Measurements from ENCODE around the gene NINJ1. TPM values are rescaled to one million over a fixed set of nuclear protein-coding genes. Genes with fewer than 3 reads are reported as not detected.

NINJ1 gene
- total and polyA plus RNA-seq, 7 donors = 28.9 to 116 (median 57.8) TPM

DNA sequence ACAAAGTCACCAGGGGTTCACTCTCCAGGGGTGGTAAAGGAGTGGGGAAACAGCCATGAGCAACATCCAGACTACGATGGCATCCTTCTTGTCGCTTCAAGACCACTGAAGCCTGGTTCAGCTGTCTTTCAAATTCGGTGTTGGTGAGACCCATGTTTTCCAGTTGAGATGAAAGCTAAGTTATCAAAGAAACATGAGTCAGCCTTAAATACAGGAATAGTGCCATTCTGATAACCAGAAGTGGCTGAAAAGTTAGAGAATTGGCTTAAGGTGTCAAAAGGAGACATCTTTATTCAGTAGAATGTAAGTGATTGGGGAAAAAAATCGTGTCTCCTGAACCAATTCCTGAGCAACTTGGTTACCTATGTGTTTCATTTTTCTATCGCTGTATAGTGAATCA lies 45.0 kb downstream of the NINJ1 start:
- H3K27ac ChIP-seq = no peak overlapping the region
- no peaks in the 10 kb centered on the region for H3K27me3 ChIP-seq
- DNase-seq = no peak
- intact Hi-C loops (cut with DNase I) = no loop called here
- H3K4me3 ChIP-seq = no peak overlapping the region
- no peaks in the 10 kb centered on the region for H3K36me3 ChIP-seq
- peaks cover 0 to 6% (median 3%) of the 10 kb centered on the region in 4 donors for H3K4me1 ChIP-seq
- H3K9me3 ChIP-seq = peaks cover 0 to 8% (median 0%) of the 10 kb centered on the region in 4 donors
- no peak for TF ChIP-seq POLR2AphosphoS5 (IDR thresholded peaks at IDR 0.05)
- TF ChIP-seq POLR2A (IDR thresholded peaks at IDR 0.05) = no peak
- no peak for TF ChIP-seq EP300 (IDR thresholded peaks at IDR 0.05)
- TF ChIP-seq, protein P1, sequence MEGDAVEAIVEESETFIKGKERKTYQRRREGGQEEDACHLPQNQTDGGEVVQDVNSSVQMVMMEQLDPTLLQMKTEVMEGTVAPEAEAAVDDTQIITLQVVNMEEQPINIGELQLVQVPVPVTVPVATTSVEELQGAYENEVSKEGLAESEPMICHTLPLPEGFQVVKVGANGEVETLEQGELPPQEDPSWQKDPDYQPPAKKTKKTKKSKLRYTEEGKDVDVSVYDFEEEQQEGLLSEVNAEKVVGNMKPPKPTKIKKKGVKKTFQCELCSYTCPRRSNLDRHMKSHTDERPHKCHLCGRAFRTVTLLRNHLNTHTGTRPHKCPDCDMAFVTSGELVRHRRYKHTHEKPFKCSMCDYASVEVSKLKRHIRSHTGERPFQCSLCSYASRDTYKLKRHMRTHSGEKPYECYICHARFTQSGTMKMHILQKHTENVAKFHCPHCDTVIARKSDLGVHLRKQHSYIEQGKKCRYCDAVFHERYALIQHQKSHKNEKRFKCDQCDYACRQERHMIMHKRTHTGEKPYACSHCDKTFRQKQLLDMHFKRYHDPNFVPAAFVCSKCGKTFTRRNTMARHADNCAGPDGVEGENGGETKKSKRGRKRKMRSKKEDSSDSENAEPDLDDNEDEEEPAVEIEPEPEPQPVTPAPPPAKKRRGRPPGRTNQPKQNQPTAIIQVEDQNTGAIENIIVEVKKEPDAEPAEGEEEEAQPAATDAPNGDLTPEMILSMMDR (IDR thresholded peaks at IDR 0.05) = no peak
- WGBS, 2 donors = 87 to 94% methylated on average over 5 of the region's 5 CpGs

DNA sequence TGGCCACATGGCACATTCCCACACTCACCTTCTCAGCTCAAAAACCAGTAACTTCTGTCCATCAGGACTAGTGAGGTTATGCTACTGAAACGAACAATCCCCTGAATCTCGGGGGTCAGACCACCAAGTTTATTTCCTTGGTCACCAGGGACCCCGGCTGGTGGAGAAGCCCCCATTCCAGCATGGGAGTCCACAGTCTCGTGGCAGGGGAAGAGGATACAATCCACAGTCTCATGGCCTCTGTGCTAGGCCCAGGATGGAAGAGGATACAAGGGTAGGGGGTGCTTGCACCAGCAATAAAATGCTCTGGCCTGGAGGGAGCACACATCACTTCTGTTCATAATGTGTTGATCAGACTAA lies 45.4 kb downstream of the NINJ1 start:
- peaks cover 0 to 2% (median under 1%) of the 10 kb centered on the region in 4 donors for H3K4me1 ChIP-seq
- TF ChIP-seq, protein P1 (IDR thresholded peaks at IDR 0.05) = no peak
- TF ChIP-seq POLR2A (IDR thresholded peaks at IDR 0.05) = no peak
- no peak for TF ChIP-seq EP300 (IDR thresholded peaks at IDR 0.05)
- no peak for TF ChIP-seq POLR2AphosphoS5 (IDR thresholded peaks at IDR 0.05)
- H3K27me3 ChIP-seq = no peaks in the 10 kb centered on the region
- intact Hi-C loops (cut with DNase I) = no loop called here
- 96% methylated on average over 4 of the region's 4 CpGs for WGBS, 2 donors
- peak; percentile 20 for DNase-seq
- H3K9me3 ChIP-seq = peaks cover 0 to 8% (median 0%) of the 10 kb centered on the region in 4 donors
- no peak overlapping the region for H3K4me3 ChIP-seq
- H3K27ac ChIP-seq = no peak overlapping the region
- no peaks in the 10 kb centered on the region for H3K36me3 ChIP-seq

GRCh38 chr9:93087971-93088655 lies 45.9 kb downstream of the NINJ1 start:
- 98% methylated on average over 12 of the region's 12 CpGs for WGBS, 2 donors
- DNase-seq = peak; percentile 17

DNA sequence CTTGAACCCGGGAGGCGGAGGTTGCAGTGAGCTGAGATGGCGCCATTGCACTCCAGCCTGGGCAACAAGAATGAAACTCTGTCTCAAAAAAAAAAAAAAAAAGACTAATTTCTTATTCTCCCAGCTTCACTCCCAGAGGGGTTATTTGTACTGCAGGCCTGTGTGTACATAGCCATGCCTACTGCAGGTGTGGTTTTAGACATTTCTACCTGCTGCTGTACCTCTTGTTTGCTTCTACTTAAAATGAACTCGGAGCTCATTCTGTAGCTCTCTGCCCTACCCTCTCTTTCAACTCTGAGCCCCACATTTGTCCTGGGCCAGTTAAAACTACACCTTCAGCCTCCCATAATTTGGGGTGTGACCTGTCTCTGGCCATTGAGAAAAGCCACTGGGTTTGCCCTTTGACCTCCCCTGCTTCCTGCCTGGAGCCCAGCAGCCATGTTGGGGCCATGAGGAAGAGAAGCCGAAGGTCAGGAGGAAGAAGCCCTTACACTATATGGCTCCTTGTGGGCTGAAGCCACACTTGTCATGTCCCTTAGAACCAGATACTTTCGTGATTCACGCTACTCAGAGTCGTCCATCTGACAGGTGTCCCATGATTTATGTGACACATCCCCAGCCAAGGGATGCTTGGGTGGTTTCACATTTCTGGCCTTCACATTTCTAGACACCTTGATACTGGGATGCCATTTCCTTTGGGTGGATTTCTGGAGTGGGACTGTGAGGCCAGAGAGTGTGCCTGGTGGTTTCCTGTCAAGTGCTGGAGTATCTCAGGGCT lies 47.4 kb downstream of the NINJ1 start:
- DNase-seq = peak; percentile 44
- Histone ChIP-seq H3K27me3 (no peaks in the 10 kb centered on the region), H3K4me1 (no peaks in the 10 kb centered on the region), H3K4me3 (no peak overlapping the region), H3K36me3 (no peaks in the 10 kb centered on the region), H3K9me3 (peaks cover 0 to 3% (median 0%) of the 10 kb centered on the region in 4 donors), H3K27ac (no peak overlapping the region)
- intact Hi-C loops (cut with DNase I) = no loop called here
- 80 to 92% methylated on average over 8 of the region's 8 CpGs for WGBS, 2 donors
- TF ChIP-seq, protein P1 (IDR thresholded peaks at IDR 0.05) = no peak
- TF ChIP-seq EP300 (IDR thresholded peaks at IDR 0.05) (no peak), POLR2A (IDR thresholded peaks at IDR 0.05) (no peak), POLR2AphosphoS5 (IDR thresholded peaks at IDR 0.05) (no peak)

More at GRCh38 chr9:93087971-93088655, 45.9 kb downstream of the NINJ1 start:
- H3K27ac ChIP-seq = no peak overlapping the region
- no peaks in the 10 kb centered on the region for H3K27me3 ChIP-seq
- no peaks in the 10 kb centered on the region for H3K4me1 ChIP-seq
- no peak overlapping the region for H3K4me3 ChIP-seq
- intact Hi-C loops (cut with DNase I) = no loop called here
- peaks cover 0 to 8% (median 0%) of the 10 kb centered on the region in 4 donors for H3K9me3 ChIP-seq
- TF ChIP-seq EP300 (IDR thresholded peaks at IDR 0.05) (no peak), POLR2AphosphoS5 (IDR thresholded peaks at IDR 0.05) (no peak), POLR2A (IDR thresholded peaks at IDR 0.05) (no peak)
- TF ChIP-seq, protein P1 (IDR thresholded peaks at IDR 0.05) = no peak
- H3K36me3 ChIP-seq = no peaks in the 10 kb centered on the region
